ENCODE data around the gene SLC25A21. TPM values are rescaled to one million over a fixed set of nuclear protein-coding genes. Genes with fewer than 3 reads are reported as not detected.

SLC25A21 gene
- total and polyA plus RNA-seq, 10 donors: 0.06 to 1.1 (median 0.22) TPM; not detected in 2

- WGBS, 5 donors: 67 to 84% (median 75%) methylated on average over 4 of the region's 4 CpGs
- H3K27ac ChIP-seq: no peak overlapping the region
- H3K4me1 ChIP-seq: no peaks in the 10 kb centered on the region
- TF ChIP-seq CTCF (IDR thresholded peaks at IDR 0.05 in 8 of 11, conservative IDR thresholded peaks at IDR 0.05 in 3 of 11) (no peak), POLR2A (IDR thresholded peaks at IDR 0.05) (no peak), POLR2AphosphoS5 (IDR thresholded peaks at IDR 0.05) (no peak)
- H3K9me3 ChIP-seq: no peaks in the 10 kb centered on the region
- H3K4me3 ChIP-seq: no peak overlapping the region
- no peak for DNase-seq
- H3K36me3 ChIP-seq: no peaks in the 10 kb centered on the region
- H3K27me3 ChIP-seq (replicated peaks in 1 of 7): peaks cover 0 to 5% (median 0%) of the 10 kb centered on the region in 7 donors
- intact Hi-C loops (cut with DNase I; ENCODE audit: low total_unique reads): loop anchor here (10.0 kb wide), 1 partner anchor 386 kb away; no protein-coding TSS in a partner anchor
Measured at GRCh38 chr14:36940476-36940875, 231.9 kb downstream of the SLC25A21 start.

- Histone ChIP-seq H3K4me3 (no peak overlapping the region), H3K27me3 (replicated peaks in 1 of 7) (peaks cover 0 to 5% (median 0%) of the 10 kb centered on the region in 7 donors), H3K36me3 (no peaks in the 10 kb centered on the region), H3K9me3 (no peaks in the 10 kb centered on the region), H3K27ac (no peak overlapping the region), H3K4me1 (no peaks in the 10 kb centered on the region)
- no peak for DNase-seq
- TF ChIP-seq POLR2A (IDR thresholded peaks at IDR 0.05) (no peak), POLR2AphosphoS5 (IDR thresholded peaks at IDR 0.05) (no peak), CTCF (IDR thresholded peaks at IDR 0.05 in 8 of 11, conservative IDR thresholded peaks at IDR 0.05 in 3 of 11) (no peak)
- WGBS, 5 donors: 78 to 87% (median 84%) methylated on average over 2 of the region's 2 CpGs
- intact Hi-C loops (cut with DNase I; ENCODE audit: low total_unique reads): no loop called here
Measured at GRCh38 chr14:36939265-36939664, 233.1 kb downstream of the SLC25A21 start.

- Histone ChIP-seq H3K9me3 (no peaks in the 10 kb centered on the region), H3K4me3 (no peak overlapping the region), H3K27me3 (replicated peaks in 1 of 7) (peaks cover 0 to 5% (median 0%) of the 10 kb centered on the region in 7 donors), H3K4me1 (no peaks in the 10 kb centered on the region), H3K27ac (no peak overlapping the region), H3K36me3 (no peaks in the 10 kb centered on the region)
- intact Hi-C loops (cut with DNase I; ENCODE audit: low total_unique reads): no loop called here
- no peak for DNase-seq
- TF ChIP-seq POLR2AphosphoS5 (IDR thresholded peaks at IDR 0.05): no peak
- TF ChIP-seq CTCF (IDR thresholded peaks at IDR 0.05 in 8 of 11, conservative IDR thresholded peaks at IDR 0.05 in 3 of 11): no peak
- TF ChIP-seq POLR2A (IDR thresholded peaks at IDR 0.05): no peak
Measured at GRCh38 chr14:36938678-36939077, 233.7 kb downstream of the SLC25A21 start.

- Histone ChIP-seq H3K27me3 (replicated peaks in 1 of 7) (no peaks in the 10 kb centered on the region), H3K4me1 (no peaks in the 10 kb centered on the region), H3K4me3 (no peak overlapping the region), H3K36me3 (no peaks in the 10 kb centered on the region), H3K27ac (no peak overlapping the region), H3K9me3 (no peaks in the 10 kb centered on the region)
- DNase-seq: no peak
- intact Hi-C loops (cut with DNase I; ENCODE audit: low total_unique reads): no loop called here
- TF ChIP-seq CTCF (IDR thresholded peaks at IDR 0.05 in 8 of 11, conservative IDR thresholded peaks at IDR 0.05 in 3 of 11) (no peak), POLR2AphosphoS5 (IDR thresholded peaks at IDR 0.05) (no peak), POLR2A (IDR thresholded peaks at IDR 0.05) (no peak)
- WGBS, 5 donors: 49 to 67% (median 59%) methylated on average over 6 of the region's 6 CpGs
Measured at GRCh38 chr14:36935976-36936678, 236.3 kb downstream of the SLC25A21 start.
